ENCODE results near the gene RICTOR. TPM values are rescaled to one million over a fixed set of nuclear protein-coding genes. Genes with fewer than 3 reads are reported as not detected.
"Not testable (repeated sequence)": the region's sequence is repeated elsewhere in the genome, so short reads cannot be mapped to it uniquely, and the experiment has no call there.

RICTOR gene
- total and polyA plus RNA-seq, 9 donors = 6.7 to 55.1 (median 41.5) TPM

GRCh38 chr5:38997591-38997990 is 76.6 kb downstream of the RICTOR start:
- H3K27me3 ChIP-seq = no peaks in the 10 kb centered on the region
- H3K9me3 ChIP-seq = no peaks in the 10 kb centered on the region
- no peak overlapping the region for H3K27ac ChIP-seq
- H3K36me3 ChIP-seq = no peaks in the 10 kb centered on the region
- H3K4me1 ChIP-seq (ENCODE audit: insufficient read depth) = no peaks in the 10 kb centered on the region
- DNase-seq = no peak
- intact Hi-C loops (cut with DNase I) = no loop called here
- H3K4me3 ChIP-seq = no peak overlapping the region
- TF ChIP-seq CTCF (IDR thresholded peaks at IDR 0.05) (no peak), POLR2A (IDR thresholded peaks at IDR 0.05) (no peak), EP300 (IDR thresholded peaks at IDR 0.05) (no peak)
- 78 to 90% (median 84%) methylated on average over 2 of the region's 2 CpGs for WGBS, 3 donors

- no peak overlapping the region for H3K4me3 ChIP-seq
- no peaks in the 10 kb centered on the region for H3K4me1 ChIP-seq (ENCODE audit: insufficient read depth)
- H3K27me3 ChIP-seq = no peaks in the 10 kb centered on the region
- no peak for DNase-seq
- intact Hi-C loops (cut with DNase I) = no loop called here
- no peaks in the 10 kb centered on the region for H3K36me3 ChIP-seq
- H3K27ac ChIP-seq = no peak overlapping the region
- no peaks in the 10 kb centered on the region for H3K9me3 ChIP-seq
- no peak for TF ChIP-seq POLR2A (IDR thresholded peaks at IDR 0.05)
- TF ChIP-seq CTCF (IDR thresholded peaks at IDR 0.05) = no peak
- TF ChIP-seq EP300 (IDR thresholded peaks at IDR 0.05) = no peak
Observed at GRCh38 chr5:38996123-38996522, 78.1 kb downstream of the RICTOR start.

- H3K4me1 ChIP-seq (ENCODE audit: insufficient read depth) = no peaks in the 10 kb centered on the region
- H3K36me3 ChIP-seq = no peaks in the 10 kb centered on the region
- no peak for TF ChIP-seq POLR2A (IDR thresholded peaks at IDR 0.05)
- peak; percentile 13 to 26 (median 20) for TF ChIP-seq CTCF (IDR thresholded peaks at IDR 0.05)
- no peak for TF ChIP-seq EP300 (IDR thresholded peaks at IDR 0.05)
- 32 to 36% (median 33%) methylated on average over 5 of the region's 5 CpGs for WGBS, 3 donors
- intact Hi-C loops (cut with DNase I) = no loop called here
- H3K27me3 ChIP-seq = no peaks in the 10 kb centered on the region
- DNase-seq = peak in 1 of 5 donors; percentile 49
- no peak overlapping the region for H3K4me3 ChIP-seq
- H3K9me3 ChIP-seq = no peaks in the 10 kb centered on the region
- H3K27ac ChIP-seq = no peak overlapping the region
Observed at GRCh38 chr5:38994324-38994927, 79.8 kb downstream of the RICTOR start.

- DNase-seq; H3K27me3 ChIP-seq; intact Hi-C loops (cut with DNase I); H3K27ac ChIP-seq; H3K4me1 ChIP-seq (ENCODE audit: insufficient read depth); H3K4me3 ChIP-seq; H3K36me3 ChIP-seq; H3K9me3 ChIP-seq: not testable (repeated sequence)
- 95 to 97% (median 95%) methylated on average over 13 of the region's 13 CpGs for WGBS, 3 donors
Observed at GRCh38 chr5:38989974-38990719, 84.1 kb downstream of the RICTOR start.

GRCh38 chr5:38985909-38986452 is 88.2 kb downstream of the RICTOR start:
- DNase-seq = no peak
- WGBS, 3 donors = 84 to 92% (median 89%) methylated on average over 9 of the region's 9 CpGs

More at GRCh38 chr5:38985909-38986452, 88.2 kb downstream of the RICTOR start:
- intact Hi-C loops (cut with DNase I) = no loop called here
- TF ChIP-seq EP300 (IDR thresholded peaks at IDR 0.05) (no peak), CTCF (IDR thresholded peaks at IDR 0.05) (no peak), POLR2A (IDR thresholded peaks at IDR 0.05) (no peak)
- H3K9me3 ChIP-seq = no peaks in the 10 kb centered on the region
- no peaks in the 10 kb centered on the region for H3K4me1 ChIP-seq (ENCODE audit: insufficient read depth)
- no peak overlapping the region for H3K4me3 ChIP-seq
- H3K36me3 ChIP-seq = no peaks in the 10 kb centered on the region
- no peak overlapping the region for H3K27ac ChIP-seq
- H3K27me3 ChIP-seq = no peaks in the 10 kb centered on the region

Data from ovary (tissue), 9 donors.